HG03097 (cell line): ENCODE results near the gene FYCO1.
"Not testable (repeated sequence)": the region's sequence is repeated elsewhere in the genome, so short reads cannot be mapped to it uniquely, and the experiment has no call there.

Experiments used
- ATAC-seq: cut with Tn5 transposase; IDR thresholded peaks from one replicate; pipeline ENCODE4 v1.9.1; 2021; ENCODE audit not compliant: unreplicated experiment, low FRiP score

Gene FYCO1

GRCh38 chr3:45995236-45996192 is at the start of gene FYCO1:
TSS of gene FYCO1 (minus strand) at chr3:45995824. CDS start at chr3:45984910, 10,914 bp downstream.
- peak; percentile 88 for ATAC-seq

GRCh38 chr3:46038916-46039315 is 43.3 kb upstream of the FYCO1 start:
- no peak for ATAC-seq

- ATAC-seq: not testable (repeated sequence)
These were observed 42.4 kb upstream of the FYCO1 start for GRCh38 chr3:46038071-46038470.

GRCh38 chr3:46036191-46036590 is 40.6 kb upstream of the FYCO1 start:
- no peak for ATAC-seq

GRCh38 chr3:46031747-46032146 is 36.1 kb upstream of the FYCO1 start:
- ATAC-seq: no peak

GRCh38 chr3:46031269-46031668 is 35.6 kb upstream of the FYCO1 start:
- ATAC-seq: no peak

GRCh38 chr3:46030626-46031025 is 35.0 kb upstream of the FYCO1 start:
- no peak for ATAC-seq

GRCh38 chr3:46029953-46030543 is 34.4 kb upstream of the FYCO1 start:
- ATAC-seq: no peak

GRCh38 chr3:46027736-46028397 is 32.2 kb upstream of the FYCO1 start:
- no peak for ATAC-seq

- ATAC-seq: no peak
These were observed 31.5 kb upstream of the FYCO1 start, which contains the start of gene XCR1 for GRCh38 chr3:46027021-46027705. TSS of gene XCR1 (minus strand) at chr3:46027483. CDS start at chr3:46021947, 5,536 bp downstream.

GRCh38 chr3:46025139-46025538 is 29.5 kb upstream of the FYCO1 start:
- no peak for ATAC-seq

GRCh38 chr3:46024131-46024530 is 28.5 kb upstream of the FYCO1 start:
- ATAC-seq: no peak

- ATAC-seq: no peak
These were observed 27.5 kb upstream of the FYCO1 start for GRCh38 chr3:46022909-46023785.

GRCh38 chr3:46021516-46021915 is 25.9 kb upstream of the FYCO1 start:
- no peak for ATAC-seq

GRCh38 chr3:46020766-46021510 is 25.3 kb upstream of the FYCO1 start:
- no peak for ATAC-seq

- no peak for ATAC-seq
These were observed 24.1 kb upstream of the FYCO1 start for GRCh38 chr3:46019707-46020106.

GRCh38 chr3:46017720-46018119 is 22.1 kb upstream of the FYCO1 start:
- no peak for ATAC-seq

GRCh38 chr3:46013316-46014094 is 17.9 kb upstream of the FYCO1 start:
- no peak for ATAC-seq
